Measurements from ENCODE around the gene CFAP91.

GRCh38 chr3:119673875-119674274, 28.9 kb upstream of the CFAP91 start:
- TF ChIP-seq HDGF (IDR thresholded peaks at IDR 0.05; ENCODE audit: borderline replicate concordance) (no peak), LEF1 (IDR thresholded peaks at IDR 0.05; ENCODE audit: borderline replicate concordance) (no peak), CTBP1 (IDR thresholded peaks at IDR 0.05; ENCODE audit: borderline replicate concordance) (no peak), ARNT (IDR thresholded peaks at IDR 0.05) (no peak), ELF4 (IDR thresholded peaks at IDR 0.05) (no peak), BHLHE40 (IDR thresholded peaks at IDR 0.05; ENCODE audit: borderline replicate concordance) (no peak), FOXM1 (IDR thresholded peaks at IDR 0.05; ENCODE audit: borderline replicate concordance) (no peak), L3MBTL2 (conservative IDR thresholded peaks at IDR 0.05) (no peak), FOXK2 (IDR thresholded peaks at IDR 0.05) (no peak)

Measured in HEK293T (cell line).